Esophagus squamous epithelium (tissue), 4 donors: ENCODE data around the gene GPR156.

ENCODE experiments used
- POLR2A ChIP-seq, 4 donors: fragments of 450-650 bp; IDR thresholded peaks; one replicate each; pipeline ENCODE4 v1.6.1; 2017; ENCODE audit warnings: antibody characterized with exemption in 4 of 4, mild to moderate bottlenecking in 4 of 4, moderate library complexity in 3 of 4
- TF ChIP-seq, protein P1 (sequence below), 6 experiments: fragments of 450-650 bp in 4 of 6; fragments of 200-600 bp in 2 of 6; sonication (generic) in 2 of 6; IDR thresholded peaks; one replicate each; pipeline ENCODE4 v1.5.1; 2016 to 2019; ENCODE audit warnings: antibody characterized with exemption in 6 of 6, mild to moderate bottlenecking in 4 of 6, moderate library complexity in 4 of 6

DNA sequence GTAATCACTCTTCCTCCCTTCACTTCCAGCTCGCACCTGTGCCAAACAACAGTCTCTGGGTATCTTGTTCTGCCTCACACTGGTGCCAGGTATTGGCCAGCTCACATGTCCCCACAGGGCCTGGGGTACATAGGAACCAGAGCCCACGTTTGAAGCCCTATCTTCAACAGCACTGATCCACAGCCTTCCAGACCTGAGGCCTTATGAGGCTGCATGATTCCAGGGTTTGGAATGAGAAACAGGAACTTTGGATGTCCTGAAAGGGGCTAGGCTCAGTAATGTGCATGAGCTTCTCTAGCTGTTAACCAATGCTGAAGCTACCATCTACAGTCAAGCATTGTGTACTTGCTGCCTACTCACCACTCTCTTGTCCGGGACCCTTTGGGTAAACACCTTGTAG lies 92.4 kb downstream of the GPR156 start:
- TF ChIP-seq, protein P1, sequence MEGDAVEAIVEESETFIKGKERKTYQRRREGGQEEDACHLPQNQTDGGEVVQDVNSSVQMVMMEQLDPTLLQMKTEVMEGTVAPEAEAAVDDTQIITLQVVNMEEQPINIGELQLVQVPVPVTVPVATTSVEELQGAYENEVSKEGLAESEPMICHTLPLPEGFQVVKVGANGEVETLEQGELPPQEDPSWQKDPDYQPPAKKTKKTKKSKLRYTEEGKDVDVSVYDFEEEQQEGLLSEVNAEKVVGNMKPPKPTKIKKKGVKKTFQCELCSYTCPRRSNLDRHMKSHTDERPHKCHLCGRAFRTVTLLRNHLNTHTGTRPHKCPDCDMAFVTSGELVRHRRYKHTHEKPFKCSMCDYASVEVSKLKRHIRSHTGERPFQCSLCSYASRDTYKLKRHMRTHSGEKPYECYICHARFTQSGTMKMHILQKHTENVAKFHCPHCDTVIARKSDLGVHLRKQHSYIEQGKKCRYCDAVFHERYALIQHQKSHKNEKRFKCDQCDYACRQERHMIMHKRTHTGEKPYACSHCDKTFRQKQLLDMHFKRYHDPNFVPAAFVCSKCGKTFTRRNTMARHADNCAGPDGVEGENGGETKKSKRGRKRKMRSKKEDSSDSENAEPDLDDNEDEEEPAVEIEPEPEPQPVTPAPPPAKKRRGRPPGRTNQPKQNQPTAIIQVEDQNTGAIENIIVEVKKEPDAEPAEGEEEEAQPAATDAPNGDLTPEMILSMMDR (IDR thresholded peaks at IDR 0.05) = no peak
- TF ChIP-seq POLR2A (IDR thresholded peaks at IDR 0.05) = no peak
